ENCODE measurements around the gene SLC25A21.
"Not testable (repeated sequence)": the region's sequence is repeated elsewhere in the genome, so short reads cannot be mapped to it uniquely, and the experiment has no call there.

SLC25A21 gene

GRCh38 chr14:36827861-36828260 is 344.5 kb downstream of the SLC25A21 start:
- FAIRE-seq (no peak), DNase-seq (ENCODE audit: insufficient read length, low spot score) (no peak)
- no peak for TF ChIP-seq POLR2A (IDR thresholded peaks at IDR 0.05; ENCODE audit: low read depth, low read length)

- DNase-seq (ENCODE audit: insufficient read length, low spot score) (no peak), FAIRE-seq (no peak)
- TF ChIP-seq POLR2A (IDR thresholded peaks at IDR 0.05; ENCODE audit: low read depth, low read length): no peak
Observed at GRCh38 chr14:36826614-36827013, 345.8 kb downstream of the SLC25A21 start.

GRCh38 chr14:36824854-36825253 is 347.6 kb downstream of the SLC25A21 start:
- FAIRE-seq: no peak
- no peak for TF ChIP-seq POLR2A (IDR thresholded peaks at IDR 0.05; ENCODE audit: low read depth, low read length)
- DNase-seq (ENCODE audit: insufficient read length, low spot score): no peak

- TF ChIP-seq POLR2A (IDR thresholded peaks at IDR 0.05; ENCODE audit: low read depth, low read length): no peak
- FAIRE-seq (no peak), DNase-seq (ENCODE audit: insufficient read length, low spot score) (no peak)
Observed at GRCh38 chr14:36823651-36824050, 348.8 kb downstream of the SLC25A21 start.

- no peak for TF ChIP-seq POLR2A (IDR thresholded peaks at IDR 0.05; ENCODE audit: low read depth, low read length)
- no peak for DNase-seq (ENCODE audit: insufficient read length, low spot score)
- no peak for FAIRE-seq
Observed at GRCh38 chr14:36822685-36823084, 349.7 kb downstream of the SLC25A21 start.

- TF ChIP-seq POLR2A (IDR thresholded peaks at IDR 0.05; ENCODE audit: low read depth, low read length): no peak
- FAIRE-seq (no peak), DNase-seq (ENCODE audit: insufficient read length, low spot score) (no peak)
Observed at GRCh38 chr14:36820901-36821300, 351.5 kb downstream of the SLC25A21 start.

GRCh38 chr14:36820111-36820709 is 352.2 kb downstream of the SLC25A21 start:
- no peak for TF ChIP-seq POLR2A (IDR thresholded peaks at IDR 0.05; ENCODE audit: low read depth, low read length)
- FAIRE-seq (no peak), DNase-seq (ENCODE audit: insufficient read length, low spot score) (no peak)

- no peak for TF ChIP-seq POLR2A (IDR thresholded peaks at IDR 0.05; ENCODE audit: low read depth, low read length)
- DNase-seq (ENCODE audit: insufficient read length, low spot score) (no peak), FAIRE-seq (no peak)
Observed at GRCh38 chr14:36818794-36819384, 353.5 kb downstream of the SLC25A21 start.

GRCh38 chr14:36818246-36818645 is 354.2 kb downstream of the SLC25A21 start:
- no peak for FAIRE-seq
- DNase-seq (ENCODE audit: insufficient read length, low spot score): no peak
- no peak for TF ChIP-seq POLR2A (IDR thresholded peaks at IDR 0.05; ENCODE audit: low read depth, low read length)

GRCh38 chr14:36817071-36817930 is 355.1 kb downstream of the SLC25A21 start:
- TF ChIP-seq POLR2A (IDR thresholded peaks at IDR 0.05; ENCODE audit: low read depth, low read length): no peak
- FAIRE-seq: no peak
- no peak for DNase-seq (ENCODE audit: insufficient read length, low spot score)

GRCh38 chr14:36816481-36816880 is 355.9 kb downstream of the SLC25A21 start:
- DNase-seq (ENCODE audit: insufficient read length, low spot score) (no peak), FAIRE-seq (no peak)
- TF ChIP-seq POLR2A (IDR thresholded peaks at IDR 0.05; ENCODE audit: low read depth, low read length): no peak

GRCh38 chr14:36814783-36815182 is 357.6 kb downstream of the SLC25A21 start:
- FAIRE-seq; DNase-seq (ENCODE audit: insufficient read length, low spot score): not testable (repeated sequence)

GRCh38 chr14:36810209-36810608 is 362.2 kb downstream of the SLC25A21 start:
- TF ChIP-seq POLR2A (IDR thresholded peaks at IDR 0.05; ENCODE audit: low read depth, low read length): no peak
- FAIRE-seq (no peak), DNase-seq (ENCODE audit: insufficient read length, low spot score) (no peak)

- TF ChIP-seq POLR2A (IDR thresholded peaks at IDR 0.05; ENCODE audit: low read depth, low read length): no peak
- FAIRE-seq (no peak), DNase-seq (ENCODE audit: insufficient read length, low spot score) (no peak)
Observed at GRCh38 chr14:36807727-36808126, 364.7 kb downstream of the SLC25A21 start.

GRCh38 chr14:36805131-36805559 is 367.3 kb downstream of the SLC25A21 start:
- no peak for FAIRE-seq
- no peak for DNase-seq (ENCODE audit: insufficient read length, low spot score)

More at GRCh38 chr14:36805131-36805559, 367.3 kb downstream of the SLC25A21 start:
- TF ChIP-seq POLR2A (IDR thresholded peaks at IDR 0.05; ENCODE audit: low read depth, low read length): no peak

Measured in H54 (cell line).